Mesothelial cell of epicardium (in vitro differentiated cells): ENCODE measurements around the gene MAN1C1. TPM values are rescaled to one million over a fixed set of nuclear protein-coding genes. Genes with fewer than 3 reads are reported as not detected.

Source experiments
- DNase-seq, 2 experiments: peaks; one replicate each; pipeline ENCODE4 v3.0.0; 2021; ENCODE audit warnings: low spot score in 2 of 2; ENCODE audit not compliant: unreplicated experiment in 2 of 2
- H3K27ac Mint-ChIP-seq: 2 replicates; pipeline ENCODE4 v1.8.0; 2021; ENCODE audit warnings: mixed read lengths
- H3K27me3 Mint-ChIP-seq: 2 replicates; pipeline ENCODE4 v1.8.0; 2021; ENCODE audit warnings: low read depth, mixed read lengths
- H3K36me3 Mint-ChIP-seq: 2 replicates; pipeline ENCODE4 v1.8.0; 2021; ENCODE audit warnings: mixed read lengths
- H3K4me1 Mint-ChIP-seq: 2 replicates; pipeline ENCODE4 v1.8.0; 2021; ENCODE audit warnings: mixed read lengths
- H3K4me3 Mint-ChIP-seq: 2 replicates; pipeline ENCODE4 v1.8.0; 2021; ENCODE audit warnings: mild to moderate bottlenecking, moderate library complexity, mixed read lengths
- H3K9me3 Mint-ChIP-seq: 2 replicates; pipeline ENCODE4 v1.8.0; 2021; ENCODE audit warnings: mixed read lengths
- total RNA-seq: library from RNA; stranded (reverse); gene quantifications from 3 replicates; pipeline ENCODE4 v1.2.1, GENCODE V29; 2021
- TF ChIP-seq, protein P1 (sequence below): fragments of 200-600 bp; sonication (generic); IDR thresholded peaks from one replicate; pipeline ENCODE4 v1.5.0; 2021; ENCODE audit warnings: antibody characterized with exemption; ENCODE audit not compliant: unreplicated experiment

Gene MAN1C1
- total RNA-seq, 1 donor from 2014 or later, result 3.2 TPM

DNA sequence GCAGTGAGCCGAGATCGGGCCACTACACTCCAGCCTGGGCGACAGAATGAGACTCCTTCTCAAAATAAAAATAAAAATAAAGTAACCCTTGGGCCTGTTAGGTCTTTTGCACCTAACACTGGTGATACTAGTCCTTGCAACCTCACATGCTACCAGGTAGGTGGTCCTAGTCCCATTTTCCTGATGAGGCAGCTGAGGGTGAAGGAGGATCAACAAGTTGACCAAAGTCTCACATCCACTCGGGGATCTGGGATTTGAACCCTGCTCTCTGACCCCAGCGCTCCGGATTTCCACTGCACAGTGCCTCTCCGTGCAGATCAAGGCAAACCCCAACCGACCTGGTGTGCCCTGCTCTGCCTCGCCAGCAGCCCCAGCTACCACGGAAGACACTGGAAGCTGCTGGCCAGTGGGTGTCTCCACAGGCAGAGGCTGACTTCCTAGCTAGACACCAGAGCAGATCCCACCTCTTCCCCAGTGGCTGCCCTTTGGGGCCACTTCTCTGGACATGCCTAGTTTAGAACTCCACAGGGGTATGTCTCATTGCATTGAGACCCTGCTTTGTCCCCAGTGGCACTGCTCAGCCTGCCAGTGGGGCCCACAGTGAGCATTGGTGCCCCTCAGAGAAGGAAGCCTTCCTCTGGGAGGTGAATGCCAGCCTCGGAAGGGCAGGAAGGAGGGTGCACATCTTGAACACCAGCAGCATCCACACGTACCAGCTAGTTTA is 45.6 kb upstream of the MAN1C1 start:
- TF ChIP-seq, protein P1, sequence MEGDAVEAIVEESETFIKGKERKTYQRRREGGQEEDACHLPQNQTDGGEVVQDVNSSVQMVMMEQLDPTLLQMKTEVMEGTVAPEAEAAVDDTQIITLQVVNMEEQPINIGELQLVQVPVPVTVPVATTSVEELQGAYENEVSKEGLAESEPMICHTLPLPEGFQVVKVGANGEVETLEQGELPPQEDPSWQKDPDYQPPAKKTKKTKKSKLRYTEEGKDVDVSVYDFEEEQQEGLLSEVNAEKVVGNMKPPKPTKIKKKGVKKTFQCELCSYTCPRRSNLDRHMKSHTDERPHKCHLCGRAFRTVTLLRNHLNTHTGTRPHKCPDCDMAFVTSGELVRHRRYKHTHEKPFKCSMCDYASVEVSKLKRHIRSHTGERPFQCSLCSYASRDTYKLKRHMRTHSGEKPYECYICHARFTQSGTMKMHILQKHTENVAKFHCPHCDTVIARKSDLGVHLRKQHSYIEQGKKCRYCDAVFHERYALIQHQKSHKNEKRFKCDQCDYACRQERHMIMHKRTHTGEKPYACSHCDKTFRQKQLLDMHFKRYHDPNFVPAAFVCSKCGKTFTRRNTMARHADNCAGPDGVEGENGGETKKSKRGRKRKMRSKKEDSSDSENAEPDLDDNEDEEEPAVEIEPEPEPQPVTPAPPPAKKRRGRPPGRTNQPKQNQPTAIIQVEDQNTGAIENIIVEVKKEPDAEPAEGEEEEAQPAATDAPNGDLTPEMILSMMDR, result no peak
- DNase-seq, result no peak
- Mint-ChIP-seq H3K36me3 (no peaks in the 10 kb centered on the region), H3K9me3 (no peaks in the 10 kb centered on the region), H3K27ac (no peak overlapping the region), H3K4me1 (peaks cover 38% of the 10 kb centered on the region), H3K4me3 (no peak overlapping the region), H3K27me3 (peaks cover 32% of the 10 kb centered on the region)

DNA sequence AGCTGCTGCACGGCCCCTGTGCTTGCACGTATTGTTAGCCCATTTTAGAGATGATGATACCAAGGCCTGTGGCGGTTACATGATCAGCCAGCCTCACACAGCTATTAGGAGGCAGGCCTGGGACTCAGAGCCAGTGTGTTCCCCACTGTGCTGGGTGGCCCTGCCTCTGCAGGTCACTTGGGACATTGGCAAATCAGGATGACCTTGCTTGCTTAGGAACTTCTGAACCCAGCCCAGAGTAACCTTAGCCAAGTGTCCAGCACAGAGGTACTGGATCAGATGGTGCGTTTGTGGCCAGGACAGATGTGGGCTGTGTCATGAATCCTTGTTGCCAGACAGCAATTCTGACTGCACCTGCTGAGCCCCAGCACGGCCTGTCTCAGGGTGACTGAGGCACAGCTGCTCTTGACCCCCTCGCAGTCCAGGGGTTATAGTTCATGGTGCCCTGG is 45.0 kb upstream of the MAN1C1 start:
- Mint-ChIP-seq H3K4me1 (peaks cover 33% of the 10 kb centered on the region), H3K36me3 (no peaks in the 10 kb centered on the region), H3K27me3 (peaks cover 32% of the 10 kb centered on the region), H3K9me3 (no peaks in the 10 kb centered on the region), H3K27ac (no peak overlapping the region), H3K4me3 (no peak overlapping the region)
- TF ChIP-seq, protein P1, result no peak
- no peak for DNase-seq

DNA sequence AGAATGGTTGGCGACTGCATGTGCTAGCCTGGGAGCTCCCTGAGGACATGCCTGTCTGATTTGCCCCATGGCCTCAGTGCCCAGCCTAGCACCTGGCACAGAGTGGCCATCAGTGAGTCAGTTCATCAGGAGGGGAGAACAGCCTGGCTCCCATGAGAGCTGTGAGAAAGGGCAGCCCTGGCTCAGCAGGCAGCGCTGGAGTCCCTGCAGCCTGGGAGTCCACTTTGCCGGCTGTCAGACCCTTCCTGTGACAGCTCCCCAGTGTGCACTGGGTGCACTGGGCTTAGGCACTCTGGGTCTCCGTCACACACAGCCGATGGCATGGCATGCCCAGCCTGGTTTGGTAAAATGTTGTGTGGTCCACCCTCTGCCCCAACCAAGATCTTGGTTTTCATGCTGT is 44.5 kb upstream of the MAN1C1 start:
- TF ChIP-seq, protein P1, result no peak
- no peaks in the 10 kb centered on the region for H3K36me3 Mint-ChIP-seq
- peaks cover 27% of the 10 kb centered on the region for H3K4me1 Mint-ChIP-seq
- no peak overlapping the region for H3K4me3 Mint-ChIP-seq
- H3K27me3 Mint-ChIP-seq, result peaks cover 32% of the 10 kb centered on the region
- DNase-seq, result no peak
- H3K27ac Mint-ChIP-seq, result no peak overlapping the region
- H3K9me3 Mint-ChIP-seq, result no peaks in the 10 kb centered on the region

DNA sequence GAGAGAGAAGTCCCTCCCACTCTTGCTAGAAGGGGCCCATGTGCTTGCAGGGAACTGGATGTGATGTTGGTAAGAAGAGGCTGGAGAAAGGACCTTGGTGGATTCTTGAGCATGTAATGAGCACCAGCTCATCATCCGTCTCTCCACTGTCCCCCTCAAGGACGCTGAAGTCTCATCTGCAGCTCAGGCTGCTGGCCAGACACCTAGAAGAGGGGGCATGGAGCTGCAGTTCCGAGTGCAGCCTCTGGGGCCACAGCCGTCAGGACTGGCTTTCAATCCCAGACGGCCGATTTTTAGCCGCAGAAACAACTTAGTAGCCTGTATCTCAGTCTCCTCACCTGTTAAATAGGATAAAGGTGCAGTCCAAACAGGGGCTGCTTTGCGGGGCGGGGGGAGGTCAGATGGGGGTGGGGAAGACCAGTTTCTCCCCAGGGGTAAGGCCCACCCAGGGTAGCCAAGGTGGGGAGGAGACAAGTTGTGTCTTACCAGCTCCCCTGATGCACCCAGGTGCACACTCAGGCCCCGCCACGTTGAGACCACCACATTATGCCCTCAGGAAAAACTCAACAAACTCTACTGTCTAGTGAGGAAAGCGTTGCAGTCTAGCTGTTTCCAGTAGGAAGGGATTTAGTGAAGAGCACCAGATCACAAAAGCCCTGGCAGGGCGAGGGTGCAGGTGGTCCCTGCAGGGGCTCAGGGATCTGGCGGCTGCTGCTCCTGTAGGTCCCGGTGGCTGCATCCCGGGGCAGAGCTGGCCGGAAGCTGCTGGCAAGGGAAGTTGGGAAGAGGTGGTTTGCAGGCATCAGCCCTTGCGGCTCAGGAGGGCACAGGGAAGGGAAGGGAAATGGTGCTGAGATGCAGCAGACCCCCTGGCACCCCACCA is 43.6 kb upstream of the MAN1C1 start:
- Mint-ChIP-seq H3K27ac (no peak overlapping the region), H3K36me3 (no peaks in the 10 kb centered on the region), H3K4me1 (peaks cover 19% of the 10 kb centered on the region), H3K27me3 (peaks cover 32% of the 10 kb centered on the region), H3K4me3 (no peak overlapping the region), H3K9me3 (no peaks in the 10 kb centered on the region)
- peak in 1 of 2 experiments; percentile 62 for DNase-seq
- TF ChIP-seq, protein P1, result peak; percentile 86

DNA sequence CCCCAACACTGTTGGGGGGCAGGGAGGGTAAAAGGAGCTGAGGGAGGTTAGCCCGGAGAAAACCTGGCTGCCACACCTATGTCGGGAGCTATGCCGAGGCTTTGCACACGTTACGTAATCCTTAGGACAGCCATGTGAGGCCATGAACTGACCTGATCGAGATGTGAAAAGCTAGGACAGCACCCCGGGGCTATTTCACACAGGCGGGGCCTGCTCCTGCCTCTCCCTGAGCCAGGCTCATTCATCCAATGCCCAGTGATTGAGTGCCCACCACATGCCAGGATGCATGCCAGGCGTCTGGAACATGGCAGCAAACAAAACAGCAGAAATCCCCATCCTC is 43.0 kb upstream of the MAN1C1 start:
- H3K36me3 Mint-ChIP-seq, result no peaks in the 10 kb centered on the region
- H3K9me3 Mint-ChIP-seq, result no peaks in the 10 kb centered on the region
- H3K4me3 Mint-ChIP-seq, result no peak overlapping the region
- DNase-seq, result no peak
- H3K4me1 Mint-ChIP-seq, result peaks cover 12% of the 10 kb centered on the region
- TF ChIP-seq, protein P1, result no peak
- no peak overlapping the region for H3K27ac Mint-ChIP-seq
- H3K27me3 Mint-ChIP-seq, result peaks cover 32% of the 10 kb centered on the region
